Measurements from ENCODE around the gene ZNF536.
"Not testable (repeated sequence)": the region's sequence is repeated elsewhere in the genome, so short reads cannot be mapped to it uniquely, and the experiment has no call there.

ZNF536 gene

DNA sequence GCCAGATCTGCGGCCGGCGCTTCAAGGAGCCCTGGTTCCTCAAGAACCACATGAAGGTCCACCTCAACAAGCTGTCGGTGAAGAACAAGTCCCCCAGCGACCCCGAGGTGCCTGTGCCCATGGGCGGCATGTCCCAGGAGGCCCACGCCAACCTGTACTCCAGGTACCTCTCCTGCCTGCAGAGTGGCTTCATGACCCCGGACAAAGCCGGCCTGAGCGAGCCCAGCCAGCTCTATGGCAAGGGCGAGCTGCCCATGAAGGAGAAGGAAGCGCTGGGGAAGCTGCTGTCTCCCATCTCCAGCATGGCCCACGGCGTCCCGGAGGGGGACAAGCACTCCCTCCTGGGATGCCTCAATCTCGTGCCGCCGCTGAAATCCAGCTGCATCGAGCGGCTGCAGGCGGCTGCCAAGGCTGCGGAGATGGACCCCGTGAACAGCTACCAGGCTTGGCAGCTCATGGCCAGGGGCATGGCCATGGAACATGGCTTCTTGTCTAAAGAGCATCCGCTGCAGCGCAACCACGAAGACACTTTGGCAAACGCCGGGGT, 72.6 kb downstream of the ZNF536 start:
- Histone ChIP-seq H3K4me1 (ENCODE audit: control insufficient read depth, insufficient read depth, low read length, poor library complexity, severe bottlenecking) (no peaks in the 10 kb centered on the region), H3K9me3 (ENCODE audit: control insufficient read depth, low read length) (no peaks in the 10 kb centered on the region), H3K27me3 (replicated peaks; ENCODE audit: control insufficient read depth, insufficient read depth, low read length, poor library complexity, severe bottlenecking) (no peaks in the 10 kb centered on the region), H3K27ac (ENCODE audit: insufficient read depth, low read length, poor library complexity, severe bottlenecking) (no peak overlapping the region), H3K4me3 (ENCODE audit: insufficient read depth, low read depth, low read length, poor library complexity, severe bottlenecking) (no peak overlapping the region), H3K36me3 (ENCODE audit: control insufficient read depth, insufficient read depth, low read length) (no peaks in the 10 kb centered on the region)
- DNase-seq, result no peak

DNA sequence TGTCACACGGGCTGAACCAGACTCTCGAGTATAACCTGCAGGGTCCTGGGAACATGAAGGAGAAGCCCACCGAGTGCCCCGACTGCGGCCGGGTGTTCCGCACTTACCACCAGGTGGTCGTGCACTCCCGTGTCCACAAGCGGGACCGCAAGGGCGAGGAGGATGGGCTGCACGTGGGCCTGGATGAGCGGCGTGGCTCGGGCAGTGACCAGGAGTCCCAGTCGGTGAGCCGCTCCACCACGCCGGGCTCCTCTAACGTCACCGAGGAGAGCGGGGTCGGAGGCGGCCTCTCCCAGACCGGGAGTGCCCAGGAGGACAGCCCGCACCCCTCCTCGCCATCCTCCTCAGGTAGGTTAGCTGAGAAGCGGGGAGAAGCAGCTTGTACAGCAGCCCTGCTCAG, 73.2 kb downstream of the ZNF536 start:
- Histone ChIP-seq H3K4me3 (ENCODE audit: insufficient read depth, low read depth, low read length, poor library complexity, severe bottlenecking) (no peak overlapping the region), H3K27me3 (replicated peaks; ENCODE audit: control insufficient read depth, insufficient read depth, low read length, poor library complexity, severe bottlenecking) (no peaks in the 10 kb centered on the region), H3K9me3 (ENCODE audit: control insufficient read depth, low read length) (no peaks in the 10 kb centered on the region), H3K4me1 (ENCODE audit: control insufficient read depth, insufficient read depth, low read length, poor library complexity, severe bottlenecking) (no peaks in the 10 kb centered on the region), H3K27ac (ENCODE audit: insufficient read depth, low read length, poor library complexity, severe bottlenecking) (no peak overlapping the region), H3K36me3 (ENCODE audit: control insufficient read depth, insufficient read depth, low read length) (no peaks in the 10 kb centered on the region)
- no peak for DNase-seq

DNA sequence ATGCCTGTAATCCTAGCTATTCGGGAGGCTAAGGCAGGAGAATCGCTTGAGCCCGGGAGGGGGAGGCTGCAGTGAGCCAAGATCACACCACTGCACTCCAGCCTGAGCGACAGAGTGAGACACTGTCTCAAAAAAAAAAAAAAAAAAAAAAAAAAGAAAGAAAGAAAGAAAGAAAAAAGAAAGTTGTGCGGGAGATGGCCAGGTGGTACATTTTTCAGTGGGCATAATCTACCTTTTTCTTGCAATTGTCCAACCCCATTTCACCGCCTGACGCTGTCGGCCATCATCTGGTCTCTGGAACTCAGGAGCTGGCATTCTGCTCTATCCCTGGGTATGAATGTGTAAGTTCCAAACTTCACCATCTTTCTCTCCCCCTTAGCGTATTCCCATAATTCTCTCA, 73.9 kb downstream of the ZNF536 start:
- DNase-seq; H3K36me3 ChIP-seq (ENCODE audit: control insufficient read depth, insufficient read depth, low read length): not testable (repeated sequence)

GRCh38 chr19:30446850-30447552, 74.8 kb downstream of the ZNF536 start:
- H3K27me3 ChIP-seq (replicated peaks; ENCODE audit: control insufficient read depth, insufficient read depth, low read length, poor library complexity, severe bottlenecking), result no peaks in the 10 kb centered on the region
- H3K4me3 ChIP-seq (ENCODE audit: insufficient read depth, low read depth, low read length, poor library complexity, severe bottlenecking), result no peak overlapping the region
- H3K9me3 ChIP-seq (ENCODE audit: control insufficient read depth, low read length), result no peaks in the 10 kb centered on the region
- no peak for DNase-seq
- no peaks in the 10 kb centered on the region for H3K36me3 ChIP-seq (ENCODE audit: control insufficient read depth, insufficient read depth, low read length)
- H3K4me1 ChIP-seq (ENCODE audit: control insufficient read depth, insufficient read depth, low read length, poor library complexity, severe bottlenecking), result no peaks in the 10 kb centered on the region
- no peak overlapping the region for H3K27ac ChIP-seq (ENCODE audit: insufficient read depth, low read length, poor library complexity, severe bottlenecking)

More for the DNA sequence above, 73.9 kb downstream of the ZNF536 start:
- not testable (repeated sequence) for H3K27me3 ChIP-seq (replicated peaks; ENCODE audit: control insufficient read depth, insufficient read depth, low read length, poor library complexity, severe bottlenecking); H3K4me3 ChIP-seq (ENCODE audit: insufficient read depth, low read depth, low read length, poor library complexity, severe bottlenecking); H3K9me3 ChIP-seq (ENCODE audit: control insufficient read depth, low read length); H3K27ac ChIP-seq (ENCODE audit: insufficient read depth, low read length, poor library complexity, severe bottlenecking); H3K4me1 ChIP-seq (ENCODE audit: control insufficient read depth, insufficient read depth, low read length, poor library complexity, severe bottlenecking)

DNA sequence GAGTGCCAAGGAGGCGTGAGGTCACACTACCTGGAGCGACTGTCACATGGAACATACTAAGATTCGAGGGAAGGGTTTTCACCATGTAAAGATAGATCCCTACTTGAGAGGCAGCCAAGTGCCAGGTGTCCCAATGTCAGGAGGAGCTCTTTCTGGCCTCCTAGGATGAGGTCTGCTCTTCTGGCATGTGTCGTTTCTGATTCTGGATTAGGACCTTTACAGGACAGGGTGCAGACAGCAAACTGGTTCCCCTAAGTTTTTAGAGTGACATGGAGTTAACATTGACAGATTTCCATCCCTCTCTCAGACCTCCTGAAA, 75.3 kb downstream of the ZNF536 start:
- Histone ChIP-seq H3K36me3 (ENCODE audit: control insufficient read depth, insufficient read depth, low read length) (no peaks in the 10 kb centered on the region), H3K27me3 (replicated peaks; ENCODE audit: control insufficient read depth, insufficient read depth, low read length, poor library complexity, severe bottlenecking) (no peaks in the 10 kb centered on the region), H3K4me3 (ENCODE audit: insufficient read depth, low read depth, low read length, poor library complexity, severe bottlenecking) (no peak overlapping the region), H3K4me1 (ENCODE audit: control insufficient read depth, insufficient read depth, low read length, poor library complexity, severe bottlenecking) (no peaks in the 10 kb centered on the region), H3K27ac (ENCODE audit: insufficient read depth, low read length, poor library complexity, severe bottlenecking) (no peak overlapping the region), H3K9me3 (ENCODE audit: control insufficient read depth, low read length) (no peaks in the 10 kb centered on the region)
- DNase-seq, result no peak

DNA sequence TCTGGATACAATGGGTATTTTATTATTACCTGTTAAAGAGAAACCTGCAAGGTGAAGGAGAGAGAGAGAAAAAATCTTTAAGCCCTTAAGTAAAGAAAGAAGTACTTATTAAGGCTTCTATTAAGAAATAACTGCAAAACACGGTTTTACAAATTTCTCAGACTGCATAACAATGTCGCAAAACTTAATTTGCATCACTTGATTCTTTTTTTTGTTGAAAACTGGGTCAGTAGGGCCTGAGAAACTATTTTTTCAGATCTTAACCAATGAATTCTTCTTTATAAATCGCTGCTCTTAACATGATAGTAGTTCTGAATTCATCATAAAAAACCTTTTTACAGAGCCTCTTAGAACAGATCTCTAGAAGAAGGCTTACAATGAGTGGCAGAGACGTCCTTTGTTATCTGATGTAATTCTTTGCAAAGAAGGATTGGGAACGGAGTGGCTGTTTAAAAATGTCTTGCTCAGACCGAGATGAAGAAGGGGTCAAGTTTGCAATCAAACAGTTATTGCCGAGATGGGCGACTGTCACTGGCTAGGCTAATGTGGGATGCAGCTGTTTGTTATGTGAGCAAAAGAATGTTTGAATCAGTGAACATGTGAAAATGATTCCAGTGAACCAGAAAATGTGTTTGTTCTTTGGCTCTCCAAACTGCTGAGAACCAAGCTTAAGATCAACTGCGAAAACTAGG, 76.3 kb downstream of the ZNF536 start:
- no peak for DNase-seq
- no peak overlapping the region for H3K4me3 ChIP-seq (ENCODE audit: insufficient read depth, low read depth, low read length, poor library complexity, severe bottlenecking)
- H3K4me1 ChIP-seq (ENCODE audit: control insufficient read depth, insufficient read depth, low read length, poor library complexity, severe bottlenecking), result no peaks in the 10 kb centered on the region
- H3K36me3 ChIP-seq (ENCODE audit: control insufficient read depth, insufficient read depth, low read length), result no peaks in the 10 kb centered on the region
- H3K9me3 ChIP-seq (ENCODE audit: control insufficient read depth, low read length), result no peaks in the 10 kb centered on the region
- no peaks in the 10 kb centered on the region for H3K27me3 ChIP-seq (replicated peaks; ENCODE audit: control insufficient read depth, insufficient read depth, low read length, poor library complexity, severe bottlenecking)
- H3K27ac ChIP-seq (ENCODE audit: insufficient read depth, low read length, poor library complexity, severe bottlenecking), result no peak overlapping the region

DNA sequence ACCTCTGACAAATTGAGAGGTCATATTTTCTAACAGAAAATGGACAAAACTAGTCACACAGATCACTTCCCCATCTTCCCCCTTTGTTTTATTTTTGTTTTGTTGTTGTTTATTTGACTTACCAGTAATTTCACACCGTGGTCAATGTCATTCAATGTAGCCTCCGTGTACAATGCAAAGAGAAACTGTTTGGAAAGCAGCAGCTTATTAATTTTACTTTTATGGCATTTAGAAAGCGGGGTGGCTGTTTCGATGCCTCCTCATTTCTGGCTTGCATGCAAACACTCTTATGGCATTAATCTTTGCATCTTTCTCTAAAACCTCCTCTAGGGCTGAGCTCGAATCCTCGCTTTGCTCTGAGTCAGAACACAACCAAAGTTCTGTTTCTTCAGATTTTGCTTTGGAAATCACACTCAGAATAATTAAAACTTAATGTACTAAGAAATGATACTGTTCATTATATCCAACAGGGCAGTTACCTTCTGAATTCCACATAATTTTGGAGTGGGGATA, 77.0 kb downstream of the ZNF536 start:
- Histone ChIP-seq H3K4me1 (ENCODE audit: control insufficient read depth, insufficient read depth, low read length, poor library complexity, severe bottlenecking) (no peaks in the 10 kb centered on the region), H3K27ac (ENCODE audit: insufficient read depth, low read length, poor library complexity, severe bottlenecking) (no peak overlapping the region), H3K36me3 (ENCODE audit: control insufficient read depth, insufficient read depth, low read length) (no peaks in the 10 kb centered on the region), H3K4me3 (ENCODE audit: insufficient read depth, low read depth, low read length, poor library complexity, severe bottlenecking) (no peak overlapping the region), H3K9me3 (ENCODE audit: control insufficient read depth, low read length) (no peaks in the 10 kb centered on the region), H3K27me3 (replicated peaks; ENCODE audit: control insufficient read depth, insufficient read depth, low read length, poor library complexity, severe bottlenecking) (no peaks in the 10 kb centered on the region)
- DNase-seq, result no peak

- DNase-seq, result no peak
- H3K27me3 ChIP-seq (replicated peaks; ENCODE audit: control insufficient read depth, insufficient read depth, low read length, poor library complexity, severe bottlenecking), result no peaks in the 10 kb centered on the region
- no peak overlapping the region for H3K27ac ChIP-seq (ENCODE audit: insufficient read depth, low read length, poor library complexity, severe bottlenecking)
- no peaks in the 10 kb centered on the region for H3K9me3 ChIP-seq (ENCODE audit: control insufficient read depth, low read length)
- no peaks in the 10 kb centered on the region for H3K4me1 ChIP-seq (ENCODE audit: control insufficient read depth, insufficient read depth, low read length, poor library complexity, severe bottlenecking)
- H3K4me3 ChIP-seq (ENCODE audit: insufficient read depth, low read depth, low read length, poor library complexity, severe bottlenecking), result no peak overlapping the region
- no peaks in the 10 kb centered on the region for H3K36me3 ChIP-seq (ENCODE audit: control insufficient read depth, insufficient read depth, low read length)
Measured at GRCh38 chr19:30449673-30450072, 77.5 kb downstream of the ZNF536 start.

DNA sequence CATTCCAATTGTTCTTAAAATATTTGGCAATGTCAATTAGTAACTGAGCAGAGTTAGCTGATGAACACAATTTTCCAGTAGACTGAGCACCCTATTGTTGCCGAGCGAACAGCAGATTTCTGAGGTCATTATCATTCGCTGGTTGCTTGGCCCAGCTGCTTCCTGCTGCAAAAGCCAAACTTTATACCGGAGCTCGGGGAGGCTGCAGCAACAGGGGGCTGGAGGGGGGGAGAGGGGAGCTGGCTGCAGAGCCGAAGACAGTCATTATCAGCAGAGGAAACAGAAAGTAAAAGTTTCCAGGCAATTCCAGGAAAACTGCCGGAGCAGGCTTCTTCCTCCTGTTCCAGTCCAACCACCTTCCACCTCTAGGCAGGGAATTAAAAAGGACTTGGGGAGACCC, 77.9 kb downstream of the ZNF536 start:
- Histone ChIP-seq H3K9me3 (ENCODE audit: control insufficient read depth, low read length) (no peaks in the 10 kb centered on the region), H3K4me1 (ENCODE audit: control insufficient read depth, insufficient read depth, low read length, poor library complexity, severe bottlenecking) (no peaks in the 10 kb centered on the region), H3K36me3 (ENCODE audit: control insufficient read depth, insufficient read depth, low read length) (no peaks in the 10 kb centered on the region), H3K4me3 (ENCODE audit: insufficient read depth, low read depth, low read length, poor library complexity, severe bottlenecking) (no peak overlapping the region), H3K27me3 (replicated peaks; ENCODE audit: control insufficient read depth, insufficient read depth, low read length, poor library complexity, severe bottlenecking) (no peaks in the 10 kb centered on the region), H3K27ac (ENCODE audit: insufficient read depth, low read length, poor library complexity, severe bottlenecking) (no peak overlapping the region)
- no peak for DNase-seq

GRCh38 chr19:30450835-30451321, 78.7 kb downstream of the ZNF536 start:
- Histone ChIP-seq H3K4me3 (ENCODE audit: insufficient read depth, low read depth, low read length, poor library complexity, severe bottlenecking) (no peak overlapping the region), H3K36me3 (ENCODE audit: control insufficient read depth, insufficient read depth, low read length) (no peaks in the 10 kb centered on the region), H3K9me3 (ENCODE audit: control insufficient read depth, low read length) (no peaks in the 10 kb centered on the region), H3K27ac (ENCODE audit: insufficient read depth, low read length, poor library complexity, severe bottlenecking) (no peak overlapping the region), H3K27me3 (replicated peaks; ENCODE audit: control insufficient read depth, insufficient read depth, low read length, poor library complexity, severe bottlenecking) (no peaks in the 10 kb centered on the region), H3K4me1 (ENCODE audit: control insufficient read depth, insufficient read depth, low read length, poor library complexity, severe bottlenecking) (no peaks in the 10 kb centered on the region)
- no peak for DNase-seq

All from effector memory CD4-positive, alpha-beta T cell (primary cell).